SK-N-MC (cell line): ENCODE results near the gene CCDC154.

Source experiments
- EZH2 ChIP-seq: fragments of 200-600 bp; sonication (generic); IDR thresholded peaks from one replicate; pipeline ENCODE4 v1.6.1; 2017; ENCODE audit warnings: antibody characterized with exemption
- POLR2AphosphoS5 ChIP-seq: IDR thresholded peaks from 2 replicates; pipeline ENCODE4 v1.6.1; 2012; ENCODE audit warnings: mild to moderate bottlenecking, low read depth, low read length, borderline replicate concordance

GRCh38 chr16:1464196-1464893, 20.0 kb upstream of the CCDC154 start:
- TF ChIP-seq POLR2AphosphoS5 = no peak
- TF ChIP-seq EZH2 = no peak
